SK-N-SH (cell line): ENCODE data around the gene CHCHD6. TPM values are rescaled to one million over a fixed set of nuclear protein-coding genes. Genes with fewer than 3 reads are reported as not detected.

Experiments used
- CTCF ChIA-PET: fragments of 300-600, 350-600 bp; formaldehyde crosslinking; extraction: SDS; loops from one replicate; lab custom pipeline; 2021; lab: Yijun Ruan, JAX
- POLR2A ChIA-PET: fragments of 350-600 bp; sonication (Branson Sonifier 250); formaldehyde crosslinking; extraction: SDS; loops from one replicate; lab custom pipeline; 2020; ENCODE audit warnings: antibody characterized with exemption, inconsistent platforms; lab: Yijun Ruan, JAX
- DNase-seq: peaks from one replicate; pipeline ENCODE4 v3.0.0; 2012
- H2AFZ ChIP-seq: fragments of 200-600 bp; sonication (generic); 2 replicates; pipeline ENCODE4 v1.8.1; 2016; ENCODE audit warnings: antibody characterized with exemption, mild to moderate bottlenecking, low read depth
- H3F3A ChIP-seq: fragments of 200-600 bp; sonication (generic); replicated peaks from 2 replicates; pipeline ENCODE3; 2016; ENCODE audit warnings: antibody characterized with exemption, mild to moderate bottlenecking; ENCODE audit not compliant: insufficient read depth
- H3K27ac ChIP-seq, 2 experiments: fragments of 200-500 bp in 1 of 2; fragments of 200-600 bp in 1 of 2; sonication (Bioruptor generic) in 1 of 2; sonication (generic), shearing (Covaris generic) in 1 of 2; 2 replicates each; pipeline versions ENCODE4 v1.5.1 to v1.6.1; 2014 to 2016; ENCODE audit warnings: low read depth in 2 of 2, inconsistent platforms in 1 of 2, low read length in 1 of 2, mild to moderate bottlenecking in 1 of 2, mixed read lengths in 1 of 2
- H3K27me3 ChIP-seq: fragments of 200-600 bp; sonication (generic), shearing (Covaris generic); 2 replicates; pipeline ENCODE4 v1.6.1; 2016; ENCODE audit warnings: mixed run types; ENCODE audit not compliant: insufficient read depth
- H3K36me3 ChIP-seq, 2 experiments: fragments of 200-500 bp in 1 of 2; fragments of 200-600 bp in 1 of 2; sonication (Bioruptor generic) in 1 of 2; sonication (generic) in 1 of 2; replicated peaks in 1 of 2; 2 replicates each; pipeline versions ENCODE3 to v1.5.1; 2014 to 2016; ENCODE audit warnings: low read length in 1 of 2, mild to moderate bottlenecking in 1 of 2; ENCODE audit not compliant: insufficient read depth in 2 of 2, control insufficient read depth in 1 of 2
- H3K4me1 ChIP-seq, 2 experiments: fragments of 200-500 bp in 1 of 2; fragments of 200-600 bp in 1 of 2; sonication (Bioruptor generic) in 1 of 2; sonication (generic), shearing (Covaris generic) in 1 of 2; 2 replicates each; pipeline versions ENCODE4 v1.5.1 to v1.6.1; 2014 to 2016; ENCODE audit warnings: low read depth in 1 of 2, low read length in 1 of 2, mixed run types in 1 of 2; ENCODE audit not compliant: insufficient read depth in 2 of 2, control insufficient read depth in 1 of 2
- H3K4me2 ChIP-seq: fragments of 200-600 bp; sonication (generic), shearing (Covaris generic); 2 replicates; pipeline ENCODE4 v1.6.1; 2017; ENCODE audit warnings: mixed run types
- H3K4me3 ChIP-seq, 2 experiments: fragments of 200-500 bp in 1 of 2; fragments of 200-600 bp in 1 of 2; sonication (Bioruptor generic) in 1 of 2; sonication (generic), shearing (Covaris generic) in 1 of 2; 2 replicates each; pipeline versions ENCODE4 v1.5.1 to v1.8.1; 2014 to 2016; ENCODE audit warnings: low read depth in 2 of 2, inconsistent platforms in 1 of 2, low read length in 1 of 2, mild to moderate bottlenecking in 1 of 2, mixed read lengths in 1 of 2, moderate library complexity in 1 of 2
- H3K79me2 ChIP-seq: fragments of 200-600 bp; sonication (generic); 2 replicates; pipeline ENCODE4 v1.8.1; 2017; ENCODE audit warnings: mild to moderate bottlenecking; ENCODE audit not compliant: insufficient read depth
- H3K9ac ChIP-seq: fragments of 200-600 bp; sonication (generic); 2 replicates; pipeline ENCODE4 v1.6.1; 2017; ENCODE audit warnings: mixed run types
- H3K9me2 ChIP-seq: fragments of 200-600 bp; sonication (generic); 2 replicates; pipeline ENCODE4 v1.6.1; 2017; ENCODE audit warnings: mixed run types
- H3K9me3 ChIP-seq: fragments of 200-600 bp; sonication (generic); 2 replicates; pipeline ENCODE4 v1.6.1; 2017; ENCODE audit warnings: mixed run types, mild to moderate bottlenecking, moderate library complexity
- H4K20me1 ChIP-seq: fragments of 200-600 bp; sonication (generic); 2 replicates; pipeline ENCODE4 v1.6.1; 2017; ENCODE audit warnings: mild to moderate bottlenecking, mixed run types; ENCODE audit not compliant: insufficient read depth
- CHD2 ChIP-seq: fragments of 150-350 bp; IDR thresholded peaks from 2 replicates; pipeline ENCODE4 v1.6.1; 2018; ENCODE audit warnings: low read length; ENCODE audit not compliant: partially characterized antibody
- ELF1 ChIP-seq: IDR thresholded peaks from 2 replicates; pipeline ENCODE4 v1.4.0; 2012
- EP300 ChIP-seq, 2 experiments: IDR thresholded peaks; 2 replicates each; pipeline versions ENCODE4 v1.4.0 to v1.6.1; 2012; ENCODE audit warnings: borderline replicate concordance in 1 of 2, low read depth in 1 of 2, low read length in 1 of 2
- EZH2phosphoT487 ChIP-seq: fragments of 200-600 bp; sonication (generic); IDR thresholded peaks from 2 replicates; pipeline ENCODE4 v1.6.1; 2017; ENCODE audit warnings: low read depth, mixed run types, mild to moderate bottlenecking, antibody characterized with exemption, moderate library complexity, borderline replicate concordance
- FOSL2 ChIP-seq: IDR thresholded peaks from 2 replicates; pipeline ENCODE4 v1.4.0; 2012; ENCODE audit warnings: low read depth, mild to moderate bottlenecking, moderate library complexity, borderline replicate concordance
- FOXM1 ChIP-seq: IDR thresholded peaks from 2 replicates; pipeline ENCODE4 v1.4.0; 2012; ENCODE audit warnings: low read depth, mild to moderate bottlenecking
- GABPA ChIP-seq: IDR thresholded peaks from 2 replicates; pipeline ENCODE4 v1.4.0; 2012; ENCODE audit warnings: low read depth, mild to moderate bottlenecking
- NRF1 ChIP-seq: IDR thresholded peaks from 2 replicates; pipeline ENCODE4 v1.6.1; 2012; ENCODE audit warnings: low read depth, mild to moderate bottlenecking, low read length
- SMC3 ChIP-seq: IDR thresholded peaks from 2 replicates; pipeline ENCODE4 v1.6.1; 2012; ENCODE audit warnings: low read depth, low read length, improper control_type of control experiment
- TAF1 ChIP-seq: IDR thresholded peaks from 2 replicates; pipeline ENCODE4 v1.6.1; 2012; ENCODE audit warnings: low read depth, mild to moderate bottlenecking, low read length, moderate library complexity, borderline replicate concordance
- TCF12 ChIP-seq: IDR thresholded peaks from 2 replicates; pipeline ENCODE4 v1.4.0; 2012
- WGBS: methylation state at CpG from one replicate; pipeline ENCODE4 v1.1.6; 2017; ENCODE audit warnings: low lambda C conversion rate; 5-methylcytosine and 5-hydroxymethylcytosine counted together
- polyA plus RNA-seq, 3 experiments: library from polyadenylated mRNA; depleted of rRNA; stranded (reverse); fragments of >200 nt; gene quantifications; 2 replicates each; pipeline ENCODE4 v1.2.3, GENCODE V29; 2012
- TF ChIP-seq, protein P1 (sequence below): fragments of 150-350 bp; IDR thresholded peaks from 2 replicates; pipeline ENCODE4 v1.6.1; 2016; ENCODE audit warnings: mild to moderate bottlenecking, low read depth, low read length
- TF ChIP-seq, protein P2 (sequence below): IDR thresholded peaks from 2 replicates; pipeline ENCODE4 v1.4.0; 2012; ENCODE audit warnings: low read depth
- TF ChIP-seq, protein P3 (sequence below): fragments of 200-600 bp; sonication (generic); IDR thresholded peaks from 2 replicates; pipeline ENCODE4 v1.6.1; 2017; ENCODE audit warnings: antibody characterized with exemption, mild to moderate bottlenecking, moderate library complexity
- TF ChIP-seq, protein P4 (sequence below): IDR thresholded peaks from 2 replicates; pipeline ENCODE4; 2012

Gene CHCHD6
- polyA plus RNA-seq, 1 of the 3 experiments (the other 2 are of a cell fraction), result 42.5 TPM

DNA sequence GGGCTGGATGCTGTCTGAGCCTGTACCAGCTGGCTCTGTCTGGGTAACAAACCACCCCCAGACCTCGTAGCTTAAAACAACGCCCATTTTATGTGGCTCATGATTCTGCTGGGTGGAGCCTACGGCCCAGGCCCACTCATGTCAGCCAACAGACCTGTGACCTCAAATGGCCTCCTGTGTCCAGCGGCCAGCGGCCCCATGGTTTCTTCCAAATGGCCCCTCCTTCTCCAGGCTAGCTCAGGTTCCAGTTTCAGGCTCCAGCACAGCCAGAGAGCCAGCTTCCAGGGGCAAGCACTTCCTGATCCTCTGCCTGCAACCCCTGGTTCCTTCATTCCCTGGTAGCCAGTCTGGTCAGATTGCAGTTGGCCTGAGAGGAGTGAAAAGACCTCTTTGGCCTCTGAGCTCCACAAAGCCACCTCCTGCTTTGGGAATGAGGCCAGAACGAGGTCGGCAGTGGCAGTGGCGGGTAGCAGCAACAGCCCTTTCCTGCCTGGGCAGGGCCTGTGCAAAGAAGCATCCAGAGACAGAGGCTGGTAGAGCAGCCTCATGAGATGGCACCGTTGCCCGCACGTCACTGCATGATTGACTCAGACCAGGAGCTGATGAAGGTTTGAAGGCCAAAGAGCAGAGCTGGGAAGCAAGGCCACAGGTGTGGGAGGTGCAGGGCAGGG, 257.9 kb downstream of the CHCHD6 start:
- Histone ChIP-seq H3K36me3 (no peaks in the 10 kb centered on the region), H3K9me2 (no peaks in the 10 kb centered on the region), H3K27ac (no peak overlapping the region; a peak in 1 of 4 replicates), H3K9ac (no peak overlapping the region), H4K20me1 (no peaks in the 10 kb centered on the region), H3F3A (no peaks in the 10 kb centered on the region), H3K9me3 (no peaks in the 10 kb centered on the region), H3K79me2 (no peaks in the 10 kb centered on the region), H3K4me3 (no peak overlapping the region), H3K4me1 (peaks cover 0 to 47% of the 10 kb centered on the region in 2 experiments; a peak in 1 of 4 replicates), H2AFZ (no peak overlapping the region), H3K4me2 (no peak overlapping the region), H3K27me3 (no peaks in the 10 kb centered on the region)
- 100% methylated on average over 5 of the region's 11 CpGs for WGBS
- DNase-seq, result no peak
- ChIA-PET CTCF (interaction anchor here (0.7 to 6.4 kb wide), 9 partner anchors 10 to 494 kb away, joined by 3 to 54 read pairs (median 3); partner anchors contain the start of gene PLXNA1), POLR2A (interaction anchor here (1.3 to 1.4 kb wide), 2 partner anchors 10 to 16 kb away, joined by 3 to 5 read pairs; no protein-coding TSS in a partner anchor)
- TF ChIP-seq ELF1 (no peak), FOSL2 (no peak), TAF1 (no peak), EP300 (IDR thresholded peaks at IDR 0.05; ENCODE audit: borderline replicate concordance in 1 of 2, low read depth in 1 of 2, low read length in 1 of 2) (no peak)

DNA sequence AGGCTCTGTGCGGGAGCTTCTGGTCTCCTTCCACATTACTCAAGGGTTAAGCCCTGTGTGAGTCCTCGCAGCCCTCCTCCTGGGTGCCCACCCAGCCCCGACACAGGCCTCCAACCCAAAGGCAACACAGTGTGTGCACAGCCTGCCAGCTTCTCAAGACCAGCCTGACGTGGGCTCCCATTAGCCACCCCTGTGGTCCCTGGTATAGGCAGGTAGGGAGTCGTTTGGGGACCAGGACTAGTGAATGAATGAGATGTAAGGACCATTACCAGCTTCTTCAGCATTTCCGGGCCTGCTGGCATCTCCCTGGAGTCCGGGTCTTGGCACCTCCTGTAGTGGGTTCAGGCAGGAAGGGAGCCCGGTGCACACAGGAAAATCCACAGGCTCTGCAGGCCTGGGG, 258.7 kb downstream of the CHCHD6 start:
- Histone ChIP-seq H3K4me2 (no peak overlapping the region), H3K36me3 (no peaks in the 10 kb centered on the region), H3K4me3 (no peak overlapping the region), H3K9me3 (no peaks in the 10 kb centered on the region), H3K4me1 (peaks cover 0 to 47% of the 10 kb centered on the region in 2 experiments; a peak in 1 of 4 replicates), H3K27me3 (no peaks in the 10 kb centered on the region), H3K79me2 (no peaks in the 10 kb centered on the region), H3K9ac (no peak overlapping the region), H4K20me1 (no peaks in the 10 kb centered on the region), H3K27ac (no peak overlapping the region), H3F3A (no peaks in the 10 kb centered on the region), H3K9me2 (no peaks in the 10 kb centered on the region), H2AFZ (no peak overlapping the region)
- CTCF ChIA-PET, result interaction anchor here (1.4 to 6.4 kb wide), 3 partner anchors 9 to 303 kb away, joined by 3 to 54 read pairs (median 12); no protein-coding TSS in a partner anchor
- no peak for TF ChIP-seq TAF1
- TF ChIP-seq TCF12, result no peak
- TF ChIP-seq, protein P1, sequence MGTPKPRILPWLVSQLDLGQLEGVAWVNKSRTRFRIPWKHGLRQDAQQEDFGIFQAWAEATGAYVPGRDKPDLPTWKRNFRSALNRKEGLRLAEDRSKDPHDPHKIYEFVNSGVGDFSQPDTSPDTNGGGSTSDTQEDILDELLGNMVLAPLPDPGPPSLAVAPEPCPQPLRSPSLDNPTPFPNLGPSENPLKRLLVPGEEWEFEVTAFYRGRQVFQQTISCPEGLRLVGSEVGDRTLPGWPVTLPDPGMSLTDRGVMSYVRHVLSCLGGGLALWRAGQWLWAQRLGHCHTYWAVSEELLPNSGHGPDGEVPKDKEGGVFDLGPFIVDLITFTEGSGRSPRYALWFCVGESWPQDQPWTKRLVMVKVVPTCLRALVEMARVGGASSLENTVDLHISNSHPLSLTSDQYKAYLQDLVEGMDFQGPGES, result no peak
- TF ChIP-seq FOXM1, result no peak
- no peak for TF ChIP-seq GABPA
- TF ChIP-seq CHD2, result no peak
- TF ChIP-seq, protein P2, sequence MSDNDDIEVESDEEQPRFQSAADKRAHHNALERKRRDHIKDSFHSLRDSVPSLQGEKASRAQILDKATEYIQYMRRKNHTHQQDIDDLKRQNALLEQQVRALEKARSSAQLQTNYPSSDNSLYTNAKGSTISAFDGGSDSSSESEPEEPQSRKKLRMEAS, result no peak
- no peak for TF ChIP-seq NRF1
- TF ChIP-seq SMC3, result no peak
- no peak for TF ChIP-seq EZH2phosphoT487
- no peak for TF ChIP-seq ELF1
- TF ChIP-seq EP300 (IDR thresholded peaks at IDR 0.05; ENCODE audit: borderline replicate concordance in 1 of 2, low read depth in 1 of 2, low read length in 1 of 2), result no peak
- TF ChIP-seq, protein P3, sequence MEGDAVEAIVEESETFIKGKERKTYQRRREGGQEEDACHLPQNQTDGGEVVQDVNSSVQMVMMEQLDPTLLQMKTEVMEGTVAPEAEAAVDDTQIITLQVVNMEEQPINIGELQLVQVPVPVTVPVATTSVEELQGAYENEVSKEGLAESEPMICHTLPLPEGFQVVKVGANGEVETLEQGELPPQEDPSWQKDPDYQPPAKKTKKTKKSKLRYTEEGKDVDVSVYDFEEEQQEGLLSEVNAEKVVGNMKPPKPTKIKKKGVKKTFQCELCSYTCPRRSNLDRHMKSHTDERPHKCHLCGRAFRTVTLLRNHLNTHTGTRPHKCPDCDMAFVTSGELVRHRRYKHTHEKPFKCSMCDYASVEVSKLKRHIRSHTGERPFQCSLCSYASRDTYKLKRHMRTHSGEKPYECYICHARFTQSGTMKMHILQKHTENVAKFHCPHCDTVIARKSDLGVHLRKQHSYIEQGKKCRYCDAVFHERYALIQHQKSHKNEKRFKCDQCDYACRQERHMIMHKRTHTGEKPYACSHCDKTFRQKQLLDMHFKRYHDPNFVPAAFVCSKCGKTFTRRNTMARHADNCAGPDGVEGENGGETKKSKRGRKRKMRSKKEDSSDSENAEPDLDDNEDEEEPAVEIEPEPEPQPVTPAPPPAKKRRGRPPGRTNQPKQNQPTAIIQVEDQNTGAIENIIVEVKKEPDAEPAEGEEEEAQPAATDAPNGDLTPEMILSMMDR, result no peak
- TF ChIP-seq, protein P4, sequence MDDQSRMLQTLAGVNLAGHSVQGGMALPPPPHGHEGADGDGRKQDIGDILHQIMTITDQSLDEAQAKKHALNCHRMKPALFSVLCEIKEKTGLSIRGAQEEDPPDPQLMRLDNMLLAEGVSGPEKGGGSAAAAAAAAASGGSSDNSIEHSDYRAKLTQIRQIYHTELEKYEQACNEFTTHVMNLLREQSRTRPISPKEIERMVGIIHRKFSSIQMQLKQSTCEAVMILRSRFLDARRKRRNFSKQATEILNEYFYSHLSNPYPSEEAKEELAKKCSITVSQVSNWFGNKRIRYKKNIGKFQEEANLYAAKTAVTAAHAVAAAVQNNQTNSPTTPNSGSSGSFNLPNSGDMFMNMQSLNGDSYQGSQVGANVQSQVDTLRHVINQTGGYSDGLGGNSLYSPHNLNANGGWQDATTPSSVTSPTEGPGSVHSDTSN, result no peak
- WGBS, result 93% methylated on average over 5 of the region's 8 CpGs
- POLR2A ChIA-PET, result no interaction called here
- no peak for DNase-seq
